ENCODE results near the gene TMSB4X.
"Not testable (repeated sequence)": the region's sequence is repeated elsewhere in the genome, so short reads cannot be mapped to it uniquely, and the experiment has no call there.

The TMSB4X gene

DNA sequence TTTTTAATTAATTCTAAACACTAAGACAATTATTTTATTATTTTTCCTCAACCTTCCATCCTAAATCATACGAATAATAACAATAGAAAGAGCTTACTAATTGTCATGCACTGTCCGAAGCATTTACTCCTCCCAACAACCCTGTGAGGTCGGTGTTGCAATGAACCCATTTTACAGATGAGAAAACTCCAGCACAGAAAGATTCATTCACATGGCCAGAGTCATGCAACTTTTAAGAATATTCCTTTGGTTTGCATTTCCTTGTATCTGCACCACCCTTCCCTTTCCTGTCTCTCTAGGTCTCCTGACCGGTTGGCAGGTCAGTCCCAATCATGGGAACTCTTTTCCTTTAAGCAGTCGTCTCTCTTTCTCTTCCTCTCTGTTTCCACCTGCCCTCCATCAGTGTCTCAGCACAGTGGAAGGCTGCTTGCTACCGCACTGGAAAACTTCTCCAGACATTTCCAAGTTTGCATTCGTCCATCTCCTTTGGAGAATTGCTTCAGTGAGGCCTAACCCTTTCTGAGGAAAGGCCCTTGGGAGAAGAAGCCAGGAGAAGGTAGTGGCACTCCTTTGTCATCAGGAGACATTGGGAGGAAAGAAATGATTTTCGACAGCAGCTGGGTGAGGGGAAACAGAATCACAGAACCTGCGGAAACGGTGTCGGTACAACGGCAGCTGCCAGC lies 1.9 kb upstream of the TMSB4X start:
- intact Hi-C loops (cut with DNase I): loop anchor here (10.0 kb wide), 2 partner anchors 122 to 512 kb away; no protein-coding TSS in a partner anchor
- DNase-seq: no peak

DNA sequence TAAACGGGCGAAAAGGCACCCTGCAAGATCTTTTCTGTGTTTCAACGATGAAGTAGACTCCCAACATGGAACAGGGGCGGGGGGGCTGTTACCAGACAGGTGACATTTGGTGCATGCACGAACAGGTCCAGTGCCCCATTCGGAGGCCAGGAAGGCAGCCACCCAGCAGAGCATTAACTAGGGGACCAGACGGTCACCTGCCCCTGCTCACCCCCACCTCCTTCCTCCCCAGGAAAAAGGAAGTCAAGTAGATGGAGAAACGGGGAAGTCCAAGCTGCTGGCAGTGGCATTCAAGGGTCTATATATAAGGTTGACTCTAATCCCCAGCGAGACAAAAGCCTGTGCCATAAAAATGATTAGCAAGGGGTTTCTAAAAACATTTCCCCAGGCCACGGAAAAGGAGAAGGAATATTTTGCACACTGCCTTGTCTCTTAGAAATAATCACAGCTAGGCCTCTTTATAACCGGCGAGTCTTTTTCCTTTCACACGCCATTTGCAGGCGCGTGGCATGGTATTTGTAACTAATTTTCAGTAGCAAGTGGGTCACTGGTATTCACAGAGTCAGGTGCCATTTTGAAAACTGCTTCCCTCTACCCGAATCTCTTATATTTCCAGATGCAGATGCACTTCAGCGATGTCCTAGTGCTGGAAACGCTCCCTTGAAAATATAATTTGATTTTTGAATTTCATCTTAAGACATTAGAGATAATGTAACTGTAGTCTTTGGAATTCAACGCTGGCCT lies 1.2 kb upstream of the TMSB4X start:
- intact Hi-C loops (cut with DNase I): loop anchor here (10.0 kb wide), 2 partner anchors 121 to 511 kb away; no protein-coding TSS in a partner anchor
- DNase-seq: peak in 16 of 42 donors; percentile 19 to 50 (median 34)

DNA sequence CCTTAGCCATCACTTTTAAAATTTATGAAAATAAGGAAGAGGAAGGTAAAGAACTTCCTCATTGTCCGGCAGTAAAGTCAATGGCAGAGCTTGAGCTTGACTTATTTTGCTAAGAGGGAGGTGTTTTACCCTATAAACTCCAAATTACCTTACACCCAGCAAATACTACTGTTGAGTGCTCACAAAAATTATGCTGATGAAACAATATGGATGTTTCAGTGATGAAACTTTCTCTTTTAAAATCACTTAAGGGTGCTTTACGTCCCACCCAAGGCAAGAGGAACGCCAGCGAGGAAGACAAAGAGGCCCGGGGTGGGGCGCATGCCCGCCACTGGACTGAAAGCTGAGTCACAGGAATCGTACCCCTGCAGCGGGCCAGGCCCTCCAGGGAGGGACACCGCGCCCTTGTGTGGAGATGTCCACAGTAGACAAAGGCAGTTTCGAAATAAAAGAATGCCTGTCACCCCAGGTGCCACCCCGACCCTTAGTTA lies 560 bp upstream of the TMSB4X start:
- peak in 35 of 42 donors; percentile 26 to 76 (median 50) for DNase-seq
- intact Hi-C loops (cut with DNase I): loop anchor here (10.0 kb wide), 2 partner anchors 120 to 510 kb away; no protein-coding TSS in a partner anchor

DNA sequence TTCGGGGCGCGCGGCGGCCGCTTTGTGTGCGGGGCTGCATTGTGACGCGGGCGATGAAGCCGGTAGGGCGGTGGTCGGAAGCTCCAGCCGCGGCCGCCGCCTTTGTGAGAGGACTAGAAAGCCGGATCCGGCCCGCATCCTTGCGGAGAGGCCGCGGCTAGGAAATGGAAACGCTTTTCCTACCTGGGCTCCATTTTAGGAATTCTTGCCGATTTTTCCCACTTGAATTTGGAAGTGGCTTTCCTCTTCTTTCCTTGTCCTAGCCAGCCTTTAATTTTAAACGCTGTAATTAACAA lies 708 bp downstream of the TMSB4X start:
- peak in 4 of 42 donors; percentile 46 to 79 (median 50) for DNase-seq
- intact Hi-C loops (cut with DNase I): loop anchor here (10.0 kb wide), 2 partner anchors 119 to 509 kb away; no protein-coding TSS in a partner anchor

DNA sequence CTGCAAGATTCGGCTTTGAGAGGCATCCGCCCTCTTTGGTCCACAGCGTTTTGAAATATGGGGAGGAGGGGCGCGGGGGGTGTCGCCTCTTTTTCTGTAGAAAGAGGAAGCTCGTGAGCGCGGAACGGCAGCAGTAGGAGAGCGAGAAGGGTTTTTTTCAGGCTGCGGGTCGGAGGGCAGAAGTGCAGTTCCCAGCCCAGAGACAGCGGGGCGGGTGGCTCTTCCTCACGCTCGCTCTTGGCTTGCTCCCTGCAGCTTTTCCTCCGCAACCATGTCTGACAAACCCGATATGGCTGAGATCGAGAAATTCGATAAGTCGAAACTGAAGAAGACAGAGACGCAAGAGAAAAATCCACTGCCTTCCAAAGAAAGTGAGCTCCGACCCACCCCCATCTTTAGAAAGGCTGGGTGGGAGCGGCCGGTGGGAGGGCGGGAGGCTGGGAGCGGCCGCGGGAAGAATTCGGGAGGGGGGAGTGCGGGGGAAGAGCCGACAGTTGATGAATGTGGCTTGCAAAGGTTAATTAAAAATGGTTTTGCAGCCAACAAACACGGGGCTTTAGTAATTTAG lies 1.2 kb downstream of the TMSB4X start:
- intact Hi-C loops (cut with DNase I): loop anchor here (10.0 kb wide), 2 partner anchors 119 to 509 kb away; no protein-coding TSS in a partner anchor
- DNase-seq: peak in 31 of 42 donors; percentile 21 to 73 (median 47)

DNA sequence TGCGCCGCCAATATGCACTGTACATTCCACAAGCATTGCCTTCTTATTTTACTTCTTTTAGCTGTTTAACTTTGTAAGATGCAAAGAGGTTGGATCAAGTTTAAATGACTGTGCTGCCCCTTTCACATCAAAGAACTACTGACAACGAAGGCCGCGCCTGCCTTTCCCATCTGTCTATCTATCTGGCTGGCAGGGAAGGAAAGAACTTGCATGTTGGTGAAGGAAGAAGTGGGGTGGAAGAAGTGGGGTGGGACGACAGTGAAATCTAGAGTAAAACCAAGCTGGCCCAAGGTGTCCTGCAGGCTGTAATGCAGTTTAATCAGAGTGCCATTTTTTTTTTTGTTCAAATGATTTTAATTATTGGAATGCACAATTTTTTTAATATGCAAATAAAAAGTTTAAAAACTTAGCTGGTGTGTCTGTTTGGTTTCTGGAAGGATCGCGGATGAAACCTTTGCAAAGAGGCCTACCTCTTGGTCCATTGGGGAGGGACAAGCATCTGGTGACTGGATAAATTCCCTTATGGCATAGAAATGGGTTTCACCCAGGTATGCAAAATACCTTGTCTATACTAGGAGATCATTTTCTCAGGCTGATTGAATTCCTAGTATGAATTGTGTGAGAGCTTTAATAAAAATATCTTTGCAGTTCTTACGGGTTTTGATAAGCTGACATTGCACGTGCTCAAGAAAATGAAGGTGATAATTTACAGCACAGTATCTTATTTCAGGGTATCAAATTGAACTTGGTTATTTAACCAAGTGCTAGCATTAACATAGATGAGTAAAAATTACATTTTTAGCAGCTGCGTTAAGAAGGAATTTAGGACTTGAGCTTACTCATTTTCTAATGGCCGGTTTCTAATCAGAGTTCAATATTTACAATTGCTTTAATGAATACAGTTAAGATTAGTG lies 2.2 kb downstream of the TMSB4X start:
- DNase-seq: peak in 1 of 42 donors; percentile 70
- intact Hi-C loops (cut with DNase I): loop anchor here (10.0 kb wide), 2 partner anchors 118 to 508 kb away; no protein-coding TSS in a partner anchor

DNA sequence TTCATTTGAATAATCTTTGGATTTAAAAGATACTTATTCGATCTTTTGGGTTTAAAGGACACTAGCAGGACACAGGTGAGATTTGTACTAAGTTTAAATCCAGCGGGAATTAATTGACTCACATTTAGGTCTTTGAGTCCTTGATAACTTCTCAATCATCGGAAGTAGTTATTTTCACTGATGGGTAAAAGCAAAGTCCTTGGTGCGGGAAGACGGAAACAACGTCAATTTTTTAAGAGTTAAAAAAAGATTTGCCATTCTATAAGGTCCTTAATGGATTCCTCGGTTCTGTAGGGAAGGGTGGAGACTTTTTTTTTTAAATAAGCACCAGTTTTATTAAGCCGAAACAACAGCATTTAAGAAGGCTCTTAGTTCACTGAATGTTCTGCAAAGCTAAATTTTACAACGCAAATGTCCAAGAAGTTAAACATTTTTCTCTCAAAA lies 2.9 kb downstream of the TMSB4X start:
- no peak for DNase-seq
- intact Hi-C loops (cut with DNase I): loop anchor here (10.0 kb wide), 2 partner anchors 117 to 507 kb away; no protein-coding TSS in a partner anchor

DNA sequence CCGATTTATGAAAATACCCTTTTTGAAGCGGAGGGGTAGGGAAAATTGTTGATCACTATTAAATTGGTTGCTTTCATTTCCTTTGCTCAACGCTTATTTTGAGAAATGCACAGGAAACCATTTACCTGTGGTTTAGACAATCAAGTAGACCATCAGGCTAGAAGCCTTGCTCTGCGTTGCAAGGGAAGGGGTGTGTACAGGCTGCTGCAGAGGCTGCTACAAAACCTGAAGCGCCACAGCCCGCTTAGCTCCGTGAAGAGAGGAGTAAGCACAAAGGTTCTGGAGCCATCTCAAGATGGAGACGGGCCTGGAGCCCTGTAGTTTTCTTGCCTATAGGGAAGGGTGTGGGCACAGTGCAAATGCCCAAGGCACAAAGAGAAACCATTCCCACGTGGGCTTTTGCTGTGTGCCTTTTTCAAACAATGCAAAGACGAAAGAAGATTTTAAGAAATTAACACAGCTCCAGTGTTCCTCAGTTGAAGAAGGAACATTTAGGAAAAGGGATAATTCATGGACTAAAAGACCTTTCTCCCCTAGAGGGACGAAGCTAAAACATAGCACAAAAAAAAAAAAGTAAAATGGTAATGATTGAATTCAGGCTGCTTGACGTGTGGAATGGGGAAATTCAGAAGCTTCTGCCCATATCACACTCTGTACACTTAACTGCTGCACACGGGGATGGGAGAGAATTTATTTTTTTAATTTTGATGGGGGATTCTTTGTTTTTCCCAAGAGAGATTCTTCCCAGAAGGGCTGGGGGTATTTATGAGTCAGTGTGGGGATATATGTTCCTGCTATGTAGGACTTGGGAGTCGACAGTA lies 3.5 kb downstream of the TMSB4X start:
- peak in 30 of 42 donors; percentile 14 to 69 (median 40) for DNase-seq
- intact Hi-C loops (cut with DNase I): loop anchor here (10.0 kb wide), 2 partner anchors 116 to 506 kb away; no protein-coding TSS in a partner anchor

DNA sequence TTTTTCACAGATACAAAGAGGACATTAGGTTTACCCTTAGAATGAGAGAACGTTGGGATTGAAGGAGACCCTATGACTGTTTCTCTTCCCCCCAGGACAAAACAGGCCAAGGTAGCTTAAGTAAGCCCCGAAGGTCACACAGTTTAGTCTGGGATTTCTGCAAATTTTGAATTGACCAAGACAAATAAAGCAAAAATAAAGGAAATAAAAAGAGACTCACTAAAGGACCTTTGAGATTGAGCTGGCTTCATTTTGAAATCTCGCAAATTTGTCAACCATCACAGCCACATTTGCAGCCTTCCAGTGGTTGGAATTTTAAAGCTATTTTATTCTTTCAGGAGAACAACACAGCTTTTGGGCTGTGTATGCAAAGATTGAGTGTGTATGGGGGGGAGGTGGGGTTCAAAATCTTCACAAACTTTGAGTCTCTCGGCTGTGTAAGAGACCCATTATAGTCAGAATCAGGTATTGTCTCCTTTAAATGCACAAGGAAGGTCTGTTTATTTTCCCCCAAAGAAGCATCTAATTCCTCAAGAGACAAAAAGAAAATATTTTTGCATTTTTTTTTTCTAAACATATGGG lies 4.2 kb downstream of the TMSB4X start:
- intact Hi-C loops (cut with DNase I): loop anchor here (10.0 kb wide), 2 partner anchors 116 to 506 kb away; no protein-coding TSS in a partner anchor
- no peak for DNase-seq

DNA sequence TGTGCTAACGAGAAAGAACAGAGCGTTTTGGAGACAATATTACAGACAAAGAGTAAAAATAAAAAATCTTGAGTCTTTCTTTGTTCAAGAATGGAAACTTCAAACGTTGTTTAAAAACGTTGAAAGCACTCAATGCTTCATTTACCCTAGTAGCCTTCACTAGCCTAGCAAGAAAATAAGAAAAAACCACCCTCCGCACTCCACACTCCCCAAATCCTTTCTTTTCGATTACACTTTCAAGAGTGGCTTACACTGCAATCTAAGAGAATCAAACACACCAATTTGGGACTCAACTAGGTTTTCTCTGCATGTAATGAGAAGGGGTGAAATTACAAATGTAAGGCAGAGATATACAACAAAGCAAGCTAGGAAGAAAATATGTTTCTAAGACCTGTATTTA lies 4.7 kb downstream of the TMSB4X start:
- intact Hi-C loops (cut with DNase I): loop anchor here (10.0 kb wide), 2 partner anchors 115 to 505 kb away; no protein-coding TSS in a partner anchor
- DNase-seq: no peak

DNA sequence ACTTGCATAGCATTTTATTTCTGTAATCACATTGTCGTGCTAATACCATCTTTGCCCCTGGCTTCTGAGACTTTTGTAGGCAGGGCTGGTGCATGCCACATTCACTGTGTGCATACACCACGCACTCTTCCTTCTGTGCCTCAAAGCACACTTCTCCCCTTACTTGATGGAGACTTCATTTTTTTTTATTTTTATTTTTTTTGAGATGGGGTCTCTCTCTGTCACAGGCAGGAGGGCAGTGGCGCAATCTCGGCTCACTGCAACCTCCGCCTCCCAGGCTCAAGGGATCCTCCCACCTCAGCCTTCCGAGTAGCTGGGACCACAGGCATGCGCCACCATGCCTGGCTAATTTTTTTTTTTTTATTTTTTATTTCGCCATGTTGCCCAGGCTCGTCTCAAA lies 5.1 kb downstream of the TMSB4X start:
- intact Hi-C loops (cut with DNase I): not testable (repeated sequence)

DNA sequence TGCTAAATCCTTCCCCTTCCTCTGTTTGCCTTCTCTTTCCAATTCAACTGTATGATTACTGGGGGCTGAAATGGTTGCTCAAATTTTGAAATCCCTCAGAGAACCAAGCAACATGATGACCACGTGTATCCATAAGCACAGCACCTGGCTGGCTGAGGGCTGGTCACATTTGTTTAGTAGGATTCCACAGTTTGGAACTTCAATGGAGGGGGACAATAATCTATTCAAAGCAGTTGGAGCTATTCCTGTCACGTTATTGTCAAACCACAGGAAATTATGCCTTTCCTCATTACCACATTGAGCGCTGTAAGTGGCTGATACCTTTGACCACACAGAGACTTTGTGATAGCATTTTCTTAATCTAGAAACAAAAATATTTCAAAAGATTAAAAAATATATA lies 7.0 kb downstream of the TMSB4X start:
- no peak for DNase-seq
- intact Hi-C loops (cut with DNase I): no loop called here

More for the DNA sequence above, 5.1 kb downstream of the TMSB4X start:
- not testable (repeated sequence) for DNase-seq

DNA sequence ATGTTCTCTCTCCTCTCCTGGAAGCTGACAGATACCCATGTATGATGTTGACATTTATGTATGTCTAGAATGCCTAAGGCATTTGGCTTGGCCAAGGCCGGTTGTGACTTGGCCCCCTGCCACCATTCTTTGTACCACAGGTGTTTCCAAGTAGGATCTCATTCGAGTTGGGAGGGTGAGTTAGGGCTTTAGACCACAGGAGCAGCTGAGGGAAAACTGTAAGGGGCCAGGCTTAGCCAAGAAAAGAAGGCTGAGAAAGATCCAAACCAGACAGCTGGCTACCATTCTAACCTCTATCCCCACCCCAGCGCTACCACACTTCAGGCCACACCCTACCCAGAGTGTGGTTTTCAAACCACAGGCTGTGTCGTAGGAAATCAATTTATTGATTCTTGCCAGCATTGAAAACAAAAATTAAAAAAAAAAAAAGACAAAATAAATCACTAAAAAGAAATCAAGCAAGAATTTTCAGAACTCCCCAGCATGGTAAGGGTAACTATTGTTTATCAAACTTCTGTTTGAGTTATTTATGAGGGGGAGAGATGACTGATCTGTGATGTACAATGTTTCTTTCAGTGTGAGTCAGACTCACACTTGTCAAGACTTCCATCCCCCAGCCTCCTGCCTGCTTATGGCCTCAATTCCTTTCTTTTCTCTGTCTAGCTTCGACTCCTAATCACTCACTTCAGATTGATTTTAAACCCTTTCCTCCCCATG lies 9.9 kb downstream of the TMSB4X start:
- intact Hi-C loops (cut with DNase I): no loop called here
- no peak for DNase-seq

DNA sequence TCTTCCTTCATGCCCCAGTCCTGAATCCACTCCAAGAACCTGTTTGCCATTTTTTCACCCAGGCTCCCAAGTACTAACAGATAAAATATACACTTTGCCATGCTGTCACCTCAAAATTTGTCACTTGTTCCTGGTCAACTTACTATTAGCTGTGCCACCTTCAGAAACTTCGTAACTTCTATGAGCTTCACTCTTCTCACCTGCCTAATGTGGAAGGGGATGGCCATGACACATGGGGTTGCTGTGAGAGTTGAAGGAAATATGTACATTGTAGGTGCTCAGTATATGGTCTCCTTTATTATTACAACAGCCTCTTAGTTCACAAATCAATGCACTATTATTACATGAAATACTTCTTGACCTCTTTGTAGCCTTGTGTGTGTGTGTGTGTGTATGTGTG lies 10.4 kb downstream of the TMSB4X start:
- DNase-seq: no peak
- intact Hi-C loops (cut with DNase I): no loop called here

DNA sequence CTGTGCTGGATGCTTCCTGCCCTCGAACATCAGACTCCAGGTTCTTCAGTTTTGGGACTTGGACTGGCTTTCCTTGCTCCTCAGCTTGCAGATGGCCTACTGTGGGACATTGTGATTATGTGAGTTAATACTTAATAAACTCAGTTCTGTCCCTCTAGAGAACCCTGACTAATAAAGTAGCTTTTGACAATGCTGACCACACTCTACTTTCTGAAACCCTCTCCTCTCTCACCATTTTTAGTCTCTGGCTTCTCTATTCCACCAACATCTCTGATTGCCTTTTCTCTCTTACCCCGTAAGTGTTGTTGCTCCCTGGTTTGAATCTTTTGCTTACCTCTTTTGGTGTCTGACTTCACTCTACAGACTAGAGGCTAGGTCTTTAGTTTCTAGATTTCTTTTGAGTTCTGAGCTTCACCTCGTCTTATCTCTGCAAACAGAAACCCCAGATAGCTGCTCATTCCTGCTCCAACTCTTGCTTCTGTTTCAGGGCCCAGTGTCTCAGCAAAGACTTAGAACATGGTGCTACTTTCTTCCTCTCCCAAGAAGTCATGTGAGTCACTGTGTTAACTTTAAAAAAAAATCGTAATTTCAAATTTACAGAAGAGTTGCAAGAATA lies 11.4 kb downstream of the TMSB4X start:
- no peak for DNase-seq
- intact Hi-C loops (cut with DNase I): no loop called here

DNA sequence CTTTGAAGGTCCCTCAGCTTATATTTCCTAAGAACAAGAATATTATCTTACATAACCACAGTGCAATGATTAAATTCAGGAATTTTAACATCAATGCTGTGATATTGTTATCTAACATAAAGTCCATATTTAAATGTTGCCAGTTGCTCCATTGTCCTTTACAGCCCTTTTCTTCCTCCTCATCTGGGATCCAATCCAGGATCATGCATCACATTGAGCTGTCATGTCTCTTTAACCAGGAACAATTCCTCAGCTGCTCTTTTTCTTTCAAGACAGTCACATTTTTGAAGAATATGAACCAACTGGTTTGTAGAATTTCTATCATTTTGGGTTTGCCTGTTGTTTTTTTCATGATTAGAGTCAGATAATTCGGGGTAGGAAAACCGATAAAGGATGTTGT lies 12.0 kb downstream of the TMSB4X start:
- DNase-seq: no peak
- intact Hi-C loops (cut with DNase I): no loop called here
